Measurements from ENCODE around the gene SLC19A2. TPM values are rescaled to one million over a fixed set of nuclear protein-coding genes. Genes with fewer than 3 reads are reported as not detected.

Gene SLC19A2
- polyA plus RNA-seq, 1 of the 3 experiments (the other 2 are of a cell fraction): 3.4 TPM

DNA sequence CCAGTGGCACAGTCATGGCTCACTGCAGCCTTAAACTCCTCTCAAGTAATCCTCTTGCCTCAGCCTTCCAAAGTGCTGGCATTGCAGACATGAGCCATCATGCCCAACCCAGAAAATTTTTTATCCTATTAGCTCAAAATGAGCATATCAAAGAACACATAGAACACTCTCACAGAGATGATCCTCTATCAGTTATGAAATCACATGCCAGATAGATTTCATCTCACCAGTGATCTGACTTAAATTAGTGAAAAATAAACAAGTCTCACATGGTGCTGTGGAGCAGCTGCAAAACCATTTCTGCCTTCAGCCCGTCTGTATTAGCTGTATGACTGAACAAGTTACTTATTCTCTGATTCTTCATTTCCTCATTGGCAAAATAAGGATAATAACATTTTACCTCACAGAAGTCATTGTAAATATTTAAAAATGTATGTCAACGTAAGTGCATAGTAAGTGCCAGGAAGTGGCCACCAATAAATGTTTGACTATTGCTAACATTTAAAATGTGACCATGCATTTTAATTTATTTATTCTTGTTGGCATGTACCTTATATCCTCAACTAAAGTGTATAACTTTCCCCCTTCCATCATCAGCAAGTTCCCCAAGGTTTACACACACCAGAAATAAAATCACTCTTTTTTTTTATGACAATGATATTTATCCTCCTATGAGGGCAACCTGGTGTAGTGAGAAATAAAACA, 29.0 kb upstream of the SLC19A2 start:
- Histone ChIP-seq H2AFZ (ENCODE audit: low read depth) (no peak overlapping the region), H3K9me3 (no peaks in the 10 kb centered on the region), H3K79me2 (ENCODE audit: insufficient read depth) (no peaks in the 10 kb centered on the region), H4K20me1 (ENCODE audit: insufficient read depth) (no peaks in the 10 kb centered on the region), H3K36me3 (replicated peaks in 1 of 2; ENCODE audit: control insufficient read depth in 1 of 2, insufficient read depth in 2 of 2, low read length in 1 of 2) (no peaks in the 10 kb centered on the region), H3F3A (replicated peaks; ENCODE audit: insufficient read depth) (peaks cover 6% of the 10 kb centered on the region), H3K27ac (ENCODE audit: low read depth in 2 of 2, low read length in 1 of 2) (no peak overlapping the region), H3K4me3 (ENCODE audit: low read depth in 2 of 2, low read length in 1 of 2) (no peak overlapping the region), H3K27me3 (ENCODE audit: insufficient read depth) (no peaks in the 10 kb centered on the region), H3K9me2 (no peaks in the 10 kb centered on the region), H3K4me1 (ENCODE audit: control insufficient read depth in 1 of 2, insufficient read depth in 2 of 2, low read depth in 1 of 2, low read length in 1 of 2) (no peaks in the 10 kb centered on the region; a peak in 2 of 4 replicates), H3K4me2 (no peak overlapping the region), H3K9ac (no peak overlapping the region)
- ChIA-PET POLR2A (no interaction called here), CTCF (interaction anchor here (1.0 kb wide), 1 partner anchor 49 kb away, joined by 3 read pairs; no protein-coding TSS in a partner anchor)
- 64% methylated on average over 2 of the region's 2 CpGs for WGBS (ENCODE audit: low lambda C conversion rate)
- TF ChIP-seq EP300 (IDR thresholded peaks at IDR 0.05; ENCODE audit: borderline replicate concordance in 1 of 2, low read depth in 1 of 2, low read length in 1 of 2) (no peak), GABPA (IDR thresholded peaks at IDR 0.05; ENCODE audit: low read depth) (no peak), FOXM1 (IDR thresholded peaks at IDR 0.05; ENCODE audit: low read depth) (no peak), SIN3A (IDR thresholded peaks at IDR 0.05; ENCODE audit: borderline replicate concordance, low read depth, low read length) (no peak), TCF12 (IDR thresholded peaks at IDR 0.05) (no peak), YY1 (IDR thresholded peaks at IDR 0.05; ENCODE audit: low read depth) (no peak), RXRA (IDR thresholded peaks at IDR 0.05; ENCODE audit: borderline replicate concordance, low read depth) (no peak), REST (IDR thresholded peaks at IDR 0.05; ENCODE audit: low read depth, low read length) (no peak), MEF2A (IDR thresholded peaks at IDR 0.05; ENCODE audit: borderline replicate concordance, low read depth) (no peak), FOXJ3 (CRISPR knock-in tag; IDR thresholded peaks at IDR 0.05) (no peak), USF1 (IDR thresholded peaks at IDR 0.05; ENCODE audit: borderline replicate concordance, low read depth) (no peak), RFX5 (IDR thresholded peaks at IDR 0.05; ENCODE audit: low read length) (no peak), ELF1 (IDR thresholded peaks at IDR 0.05) (no peak), MAX (IDR thresholded peaks at IDR 0.05; ENCODE audit: low read depth) (no peak), NFIC (IDR thresholded peaks at IDR 0.05; ENCODE audit: borderline replicate concordance) (no peak)
- TF ChIP-seq, protein P1, sequence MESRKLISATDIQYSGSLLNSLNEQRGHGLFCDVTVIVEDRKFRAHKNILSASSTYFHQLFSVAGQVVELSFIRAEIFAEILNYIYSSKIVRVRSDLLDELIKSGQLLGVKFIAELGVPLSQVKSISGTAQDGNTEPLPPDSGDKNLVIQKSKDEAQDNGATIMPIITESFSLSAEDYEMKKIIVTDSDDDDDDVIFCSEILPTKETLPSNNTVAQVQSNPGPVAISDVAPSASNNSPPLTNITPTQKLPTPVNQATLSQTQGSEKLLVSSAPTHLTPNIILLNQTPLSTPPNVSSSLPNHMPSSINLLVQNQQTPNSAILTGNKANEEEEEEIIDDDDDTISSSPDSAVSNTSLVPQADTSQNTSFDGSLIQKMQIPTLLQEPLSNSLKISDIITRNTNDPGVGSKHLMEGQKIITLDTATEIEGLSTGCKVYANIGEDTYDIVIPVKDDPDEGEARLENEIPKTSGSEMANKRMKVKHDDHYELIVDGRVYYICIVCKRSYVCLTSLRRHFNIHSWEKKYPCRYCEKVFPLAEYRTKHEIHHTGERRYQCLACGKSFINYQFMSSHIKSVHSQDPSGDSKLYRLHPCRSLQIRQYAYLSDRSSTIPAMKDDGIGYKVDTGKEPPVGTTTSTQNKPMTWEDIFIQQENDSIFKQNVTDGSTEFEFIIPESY (IDR thresholded peaks at IDR 0.05; ENCODE audit: borderline replicate concordance, low read depth): no peak
- TF ChIP-seq, protein P2, sequence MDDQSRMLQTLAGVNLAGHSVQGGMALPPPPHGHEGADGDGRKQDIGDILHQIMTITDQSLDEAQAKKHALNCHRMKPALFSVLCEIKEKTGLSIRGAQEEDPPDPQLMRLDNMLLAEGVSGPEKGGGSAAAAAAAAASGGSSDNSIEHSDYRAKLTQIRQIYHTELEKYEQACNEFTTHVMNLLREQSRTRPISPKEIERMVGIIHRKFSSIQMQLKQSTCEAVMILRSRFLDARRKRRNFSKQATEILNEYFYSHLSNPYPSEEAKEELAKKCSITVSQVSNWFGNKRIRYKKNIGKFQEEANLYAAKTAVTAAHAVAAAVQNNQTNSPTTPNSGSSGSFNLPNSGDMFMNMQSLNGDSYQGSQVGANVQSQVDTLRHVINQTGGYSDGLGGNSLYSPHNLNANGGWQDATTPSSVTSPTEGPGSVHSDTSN (IDR thresholded peaks at IDR 0.05): no peak
- DNase-seq: no peak

Data from SK-N-SH (cell line).